ENCODE data around the gene ITGB3.
"Not testable (repeated sequence)": the region's sequence is repeated elsewhere in the genome, so short reads cannot be mapped to it uniquely, and the experiment has no call there.

The ITGB3 gene

GRCh38 chr17:47250855-47251254 is 2.8 kb upstream of the ITGB3 start:
- no peak for DNase-seq

- no peak for DNase-seq
These were observed 2.1 kb upstream of the ITGB3 start for GRCh38 chr17:47251421-47251940.

- no peak for DNase-seq
These were observed 1.4 kb upstream of the ITGB3 start for GRCh38 chr17:47252209-47252608.

- no peak for DNase-seq
These were observed 688 bp upstream of the ITGB3 start for GRCh38 chr17:47252766-47253512.

- no peak for DNase-seq
These were observed 846 bp downstream of the ITGB3 start for GRCh38 chr17:47254403-47254943.

- DNase-seq: no peak
These were observed 4.2 kb downstream of the ITGB3 start for GRCh38 chr17:47257651-47258339.

GRCh38 chr17:47262586-47262985 is 9.0 kb downstream of the ITGB3 start:
- DNase-seq: no peak

GRCh38 chr17:47264166-47264565 is 10.5 kb downstream of the ITGB3 start:
- no peak for DNase-seq

- DNase-seq: no peak
These were observed 12.4 kb downstream of the ITGB3 start for GRCh38 chr17:47265983-47266541.

- no peak for DNase-seq
These were observed 13.2 kb downstream of the ITGB3 start for GRCh38 chr17:47266782-47267181.

- DNase-seq: no peak
These were observed 13.8 kb downstream of the ITGB3 start for GRCh38 chr17:47267354-47267828.

- DNase-seq: not testable (repeated sequence)
These were observed 15.3 kb downstream of the ITGB3 start for GRCh38 chr17:47268964-47269363.

- DNase-seq: not testable (repeated sequence)
These were observed 16.1 kb downstream of the ITGB3 start for GRCh38 chr17:47269561-47270280.

- DNase-seq: no peak
These were observed 17.5 kb downstream of the ITGB3 start for GRCh38 chr17:47270946-47271705.

GRCh38 chr17:47272491-47272890 is 18.9 kb downstream of the ITGB3 start:
- DNase-seq: no peak

GRCh38 chr17:47273245-47273644 is 19.6 kb downstream of the ITGB3 start:
- DNase-seq: no peak

GRCh38 chr17:47274319-47275069 is 20.9 kb downstream of the ITGB3 start:
- DNase-seq: no peak

GRCh38 chr17:47275245-47275984 is 21.8 kb downstream of the ITGB3 start:
- DNase-seq: no peak

GRCh38 chr17:47276444-47276843 is 22.8 kb downstream of the ITGB3 start:
- DNase-seq: no peak

- peak; percentile 51 for DNase-seq
These were observed 23.2 kb downstream of the ITGB3 start for GRCh38 chr17:47276868-47277267.

GRCh38 chr17:47277921-47278320 is 24.3 kb downstream of the ITGB3 start:
- no peak for DNase-seq

All from NCI-H774 (cell line).